OCI-LY1 (cell line): ENCODE results near the gene SF3B3.

Experiments
- H2AFZ ChIP-seq: fragments of 200-600 bp; sonication (generic), shearing (Covaris generic); 2 replicates; pipeline ENCODE4 v1.6.0; 2014; ENCODE audit warnings: antibody characterized with exemption, mild to moderate bottlenecking, low read length
- H3F3A ChIP-seq: fragments of 200-600 bp; sonication (generic), shearing (Covaris generic); 2 replicates; pipeline ENCODE4 v1.6.0; 2014; ENCODE audit warnings: mild to moderate bottlenecking, antibody characterized with exemption, low read length, moderate library complexity; ENCODE audit not compliant: insufficient read depth
- H3K27ac ChIP-seq: fragments of 200-600 bp; sonication (generic); 2 replicates; pipeline ENCODE4 v1.5.1; 2014; ENCODE audit warnings: low read length, mixed run types, mild to moderate bottlenecking, low read depth; ENCODE audit not compliant: poor library complexity, severe bottlenecking
- H3K27me3 ChIP-seq: fragments of 200-600 bp; sonication (generic); 2 replicates; pipeline ENCODE4 v1.6.0; 2014; ENCODE audit warnings: antibody characterized with exemption, mild to moderate bottlenecking, low read length, moderate library complexity; ENCODE audit not compliant: insufficient read depth
- H3K36me3 ChIP-seq: fragments of 200-600 bp; sonication (generic); 2 replicates; pipeline ENCODE4 v1.6.1; 2014; ENCODE audit warnings: mild to moderate bottlenecking, antibody characterized with exemption, low read length, moderate library complexity, mixed read lengths; ENCODE audit not compliant: insufficient read depth
- H3K4me1 ChIP-seq: fragments of 200-600 bp; sonication (generic); 2 replicates; pipeline ENCODE4 v1.5.1; 2014; ENCODE audit warnings: mild to moderate bottlenecking, low read length, moderate library complexity; ENCODE audit not compliant: insufficient read depth, severe bottlenecking
- H3K4me2 ChIP-seq: fragments of 200-600 bp; sonication (generic), shearing (Covaris generic); 2 replicates; pipeline ENCODE4 v1.6.1; 2014; ENCODE audit warnings: low read length
- H3K4me3 ChIP-seq: fragments of 200-600 bp; sonication (generic); 2 replicates; pipeline ENCODE4 v1.5.1; 2014; ENCODE audit warnings: low read length, low read depth, mild to moderate bottlenecking, mixed read lengths; ENCODE audit not compliant: poor library complexity, severe bottlenecking
- H3K79me2 ChIP-seq: fragments of 200-600 bp; shearing (Covaris generic); 2 replicates; pipeline ENCODE4 v1.6.1; 2016; ENCODE audit warnings: mixed run types, low read length, mixed read lengths; ENCODE audit not compliant: insufficient read depth
- H3K9ac ChIP-seq: fragments of 200-600 bp; sonication (generic), shearing (Covaris generic); 2 replicates; pipeline ENCODE4 v1.6.1; 2014; ENCODE audit warnings: mild to moderate bottlenecking, low read length, mixed read lengths
- H3K9me2 ChIP-seq: fragments of 200-600 bp; sonication (generic), shearing (Covaris generic); 2 replicates; pipeline ENCODE4 v1.6.1; 2014; ENCODE audit warnings: low read depth, mild to moderate bottlenecking, low read length, mixed read lengths
- H3K9me3 ChIP-seq: fragments of 200-600 bp; shearing (Covaris generic); 2 replicates; pipeline ENCODE4 v1.6.1; 2014; ENCODE audit warnings: low read length, mixed read lengths
- H4K20me1 ChIP-seq: fragments of 200-600 bp; sonication (generic), shearing (Covaris generic); 2 replicates; pipeline ENCODE4 v1.6.0; 2016; ENCODE audit warnings: mild to moderate bottlenecking, low read length; ENCODE audit not compliant: insufficient read depth
- CTCF ChIP-seq: fragments of 200-600 bp; sonication (generic), shearing (Covaris generic); IDR thresholded peaks from 2 replicates; pipeline ENCODE4 v1.5.1; 2017; ENCODE audit warnings: mild to moderate bottlenecking, antibody characterized with exemption, low read length, moderate library complexity, mixed read lengths
- EZH2 ChIP-seq: fragments of 200-600 bp; sonication (generic), shearing (Covaris generic); IDR thresholded peaks from 2 replicates; pipeline ENCODE4 v1.8.0; 2017; ENCODE audit warnings: borderline replicate concordance, mixed run types, mild to moderate bottlenecking, antibody characterized with exemption, low read length, moderate library complexity, mixed read lengths

The SF3B3 gene

GRCh38 chr16:70510216-70510615, 13.4 kb upstream of the SF3B3 start:
- no peaks in the 10 kb centered on the region for H3K9me2 ChIP-seq
- TF ChIP-seq CTCF (no peak), EZH2 (no peak)
- no peak overlapping the region for H3K9ac ChIP-seq
- no peaks in the 10 kb centered on the region for H3K79me2 ChIP-seq
- no peak overlapping the region for H3K27ac ChIP-seq
- no peaks in the 10 kb centered on the region for H3K9me3 ChIP-seq
- no peak overlapping the region for H3K4me2 ChIP-seq
- H3K27me3 ChIP-seq = no peaks in the 10 kb centered on the region
- no peak overlapping the region for H3K4me3 ChIP-seq
- peaks cover 11% of the 10 kb centered on the region for H3K4me1 ChIP-seq
- peaks cover 3% of the 10 kb centered on the region; the same call in 1 of the 2 replicates for H3F3A ChIP-seq
- H2AFZ ChIP-seq = no peak overlapping the region
- no peaks in the 10 kb centered on the region for H4K20me1 ChIP-seq
- H3K36me3 ChIP-seq = peaks cover 71% of the 10 kb centered on the region

GRCh38 chr16:70511833-70512232, 11.8 kb upstream of the SF3B3 start:
- H3K9ac ChIP-seq = no peak overlapping the region
- H3K4me3 ChIP-seq = no peak overlapping the region
- H3K36me3 ChIP-seq = peaks cover 81% of the 10 kb centered on the region
- H3K4me1 ChIP-seq = peaks cover 5% of the 10 kb centered on the region
- no peaks in the 10 kb centered on the region for H3K27me3 ChIP-seq
- no peak overlapping the region for H2AFZ ChIP-seq
- no peaks in the 10 kb centered on the region for H3K9me2 ChIP-seq
- no peak overlapping the region for H3K27ac ChIP-seq
- H4K20me1 ChIP-seq = no peaks in the 10 kb centered on the region
- no peaks in the 10 kb centered on the region for H3K9me3 ChIP-seq
- H3F3A ChIP-seq = peaks cover 3% of the 10 kb centered on the region; the same call in 1 of the 2 replicates
- H3K4me2 ChIP-seq = no peak overlapping the region
- TF ChIP-seq CTCF (no peak), EZH2 (no peak)
- H3K79me2 ChIP-seq = no peaks in the 10 kb centered on the region

DNA sequence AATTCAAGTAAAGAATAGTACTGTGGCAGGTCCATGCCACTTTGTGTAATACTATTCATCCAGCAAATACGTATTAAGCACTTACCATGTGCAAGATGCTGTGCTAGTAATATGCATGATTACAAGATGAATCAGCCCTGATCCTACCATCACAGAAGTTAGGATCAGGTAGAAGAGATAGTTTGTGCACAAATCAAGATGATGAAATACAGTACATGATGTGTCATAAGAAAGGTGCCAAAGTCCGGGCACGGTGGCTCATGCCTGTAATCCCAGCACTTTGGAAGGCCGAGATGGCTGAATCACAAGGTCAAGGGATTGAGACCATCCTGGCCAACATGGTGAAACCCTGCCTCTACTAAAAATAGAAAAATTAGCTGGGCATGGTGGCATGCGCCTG, 11.2 kb upstream of the SF3B3 start:
- Histone ChIP-seq H4K20me1 (no peaks in the 10 kb centered on the region), H3K9ac (no peak overlapping the region), H3K4me3 (no peak overlapping the region), H3K4me1 (peaks cover 5% of the 10 kb centered on the region), H3K4me2 (no peak overlapping the region), H3F3A (peaks cover 3% of the 10 kb centered on the region; the same call in 1 of the 2 replicates), H3K27me3 (no peaks in the 10 kb centered on the region), H3K27ac (no peak overlapping the region), H3K9me2 (no peaks in the 10 kb centered on the region), H3K79me2 (no peaks in the 10 kb centered on the region), H2AFZ (no peak overlapping the region), H3K9me3 (no peaks in the 10 kb centered on the region), H3K36me3 (peaks cover 81% of the 10 kb centered on the region)
- no peak for TF ChIP-seq EZH2
- TF ChIP-seq CTCF = no peak
